Measurements from ENCODE around the gene PCYT1A. TPM values are rescaled to one million over a fixed set of nuclear protein-coding genes. Genes with fewer than 3 reads are reported as not detected.
A peak's percentile ranks its signal among the peaks of the same experiment; 100 is the strongest.

PCYT1A gene
- total and polyA plus RNA-seq, 10 of the 15 experiments (the other 5 are each of a cell fraction or from before 2014, with no cell fraction given) = 10.8 to 64.3 (median 48.6) TPM

GRCh38 chr3:196280689-196281440 lies 6.7 kb downstream of the PCYT1A start:
- Histone ChIP-seq H3K27ac (ENCODE audit: control insufficient read depth, insufficient read depth) (peak overlapping the region; percentile 71), H4K20me1 (ENCODE audit: control insufficient read depth, insufficient read depth) (no peaks in the 10 kb centered on the region), H3K79me2 (ENCODE audit: control insufficient read depth, insufficient read depth, low read length) (peaks cover 82% of the 10 kb centered on the region), H2AFZ (ENCODE audit: control insufficient read depth, low read depth, low read length) (no peak overlapping the region), H3K27me3 (replicated peaks in 1 of 2; ENCODE audit: control insufficient read depth in 2 of 2, insufficient read depth in 2 of 2, low read length in 1 of 2) (no peaks in the 10 kb centered on the region), H3K9me3 (replicated peaks; ENCODE audit: control insufficient read depth, insufficient read depth, low read length) (no peaks in the 10 kb centered on the region), H3K4me3 (peak overlapping the region; percentile 55), H3K4me1 (ENCODE audit: control insufficient read depth, insufficient read depth, low read length) (peaks cover 29% of the 10 kb centered on the region), H3K4me2 (ENCODE audit: control insufficient read depth, insufficient read depth) (peak overlapping the region; percentile 86), H3K36me3 (ENCODE audit: control insufficient read depth in 2 of 2, insufficient read depth in 2 of 2, low read length in 1 of 2) (no peaks in the 10 kb centered on the region; a peak in 1 of 4 replicates), H3K9ac (ENCODE audit: control insufficient read depth, insufficient read depth, low read length) (peak overlapping the region; percentile 46)
- peak; percentile 98 for FAIRE-seq
- 39% methylated on average over 7 of the region's 7 CpGs for WGBS (ENCODE audit: insufficient coverage, insufficient replicate concordance, low lambda C conversion rate, missing lambda C conversion rate)
- ChIA-PET SMC1A (ENCODE audit: uncharacterized antibody, unreplicated experiment) (interaction anchor here (1.0 to 2.8 kb wide), 12 partner anchors 8 to 175 kb away, joined by 3 to 12 read pairs (median 4); partner anchors contain the start of gene DYNLT2B), POLR2A (interaction anchor here (0.7 to 1.5 kb wide), 8 partner anchors 9 to 223 kb away, joined by 3 read pairs; partner anchors contain the start of genes DYNLT2B and RNF168), RAD21 (ENCODE audit: unreplicated experiment) (interaction anchor here (0.5 to 1.8 kb wide), 7 partner anchors 8 to 242 kb away, joined by 3 to 5 read pairs (median 3); partner anchors contain the start of gene DYNLT2B), CTCF (interaction anchor here (1.0 to 1.8 kb wide), 7 partner anchors 8 to 206 kb away, joined by 3 to 13 read pairs (median 3); no protein-coding TSS in a partner anchor)
- ATAC-seq = peak; percentile 89
- no TSS peak for BruUV-seq (replicated peaks)
- DNase-seq (ENCODE audit: low read depth, low spot score) = no peak
- in situ Hi-C loops (cut with MboI) (no loop called here), intact Hi-C loops (cut with micrococcal nuclease; ENCODE audit: unreplicated experiment) (no loop called here)
- TF ChIP-seq RUNX3 (IDR thresholded peaks at IDR 0.05; ENCODE audit: low read length) (peak; percentile 92), MAX (IDR thresholded peaks at IDR 0.05; ENCODE audit: low read depth, low read length) (no peak), CHD4 (IDR thresholded peaks at IDR 0.05) (no peak), E4F1 (IDR thresholded peaks at IDR 0.05; ENCODE audit: borderline replicate concordance, partially characterized antibody) (no peak), CHD2 (IDR thresholded peaks at IDR 0.05; ENCODE audit: borderline replicate concordance, low read depth, low read length) (no peak), ATF2 (IDR thresholded peaks at IDR 0.05; ENCODE audit: low read length) (peak; percentile 64), CBX3 (IDR thresholded peaks at IDR 0.05; ENCODE audit: borderline replicate concordance, low read depth) (no peak), MEF2A (IDR thresholded peaks at IDR 0.05; ENCODE audit: insufficient read depth, low read depth, low read length) (peak; percentile 77), CBFB (IDR thresholded peaks at IDR 0.05; ENCODE audit: low read depth) (no peak), BCLAF1 (IDR thresholded peaks at IDR 0.05) (no peak), BCL3 (IDR thresholded peaks at IDR 0.05; ENCODE audit: borderline replicate concordance, insufficient read depth, low read depth, low read length, poor library complexity, severe bottlenecking) (peak; percentile 58)

Measured in GM12878 (cell line).